ENCODE results near the gene LSM4. TPM values are rescaled to one million over a fixed set of nuclear protein-coding genes. Genes with fewer than 3 reads are reported as not detected.

Gene LSM4
- total and polyA plus RNA-seq, 2 of the 13 experiments (the other 11 are each of a cell fraction or from before 2014, with no cell fraction given): 65.8 to 166 TPM

- TF ChIP-seq ZBTB10 (CRISPR knock-in tag; IDR thresholded peaks at IDR 0.05; ENCODE audit: borderline replicate concordance): 0 out of 2 replicates have a peak, but pooled peaks have one; percentile 68
- no peak for TF ChIP-seq ZEB1 (IDR thresholded peaks at IDR 0.05; ENCODE audit: insufficient replicate concordance, low read depth)
- TF ChIP-seq SETDB1 (CRISPR knock-in tag; IDR thresholded peaks at IDR 0.05; ENCODE audit: borderline replicate concordance): no peak
- peak; percentile 61; the same call in 1 of the 2 replicates for TF ChIP-seq IRF2 (CRISPR knock-in tag; IDR thresholded peaks at IDR 0.05)
- no peak for TF ChIP-seq NFYB (CRISPR knock-in tag; IDR thresholded peaks at IDR 0.05)
- TF ChIP-seq ZNF761 (CRISPR knock-in tag; conservative IDR thresholded peaks at IDR 0.05): 0 out of 2 replicates have a peak, but pooled peaks have one; percentile 50
- no peak for TF ChIP-seq CREBL2 (CRISPR knock-in tag; IDR thresholded peaks at IDR 0.05; ENCODE audit: borderline replicate concordance)
- TF ChIP-seq ZNF33A (CRISPR knock-in tag; IDR thresholded peaks at IDR 0.05; ENCODE audit: borderline replicate concordance): no peak
- TF ChIP-seq DMAP1 (CRISPR knock-in tag; IDR thresholded peaks at IDR 0.05): no peak
- no peak for TF ChIP-seq DBP (CRISPR knock-in tag; IDR thresholded peaks at IDR 0.05; ENCODE audit: not compliant biosample characterization)
- peak; percentile 67; the same call in 1 of the 2 replicates for TF ChIP-seq ZNF512 (CRISPR knock-in tag; IDR thresholded peaks at IDR 0.05)
- TF ChIP-seq ZNF672 (CRISPR knock-in tag; IDR thresholded peaks at IDR 0.05): no peak
- TF ChIP-seq ZNF883 (CRISPR knock-in tag; IDR thresholded peaks at IDR 0.05; ENCODE audit: not compliant biosample characterization): no peak
- TF ChIP-seq ZNF407 (CRISPR knock-in tag; IDR thresholded peaks at IDR 0.05; ENCODE audit: not compliant biosample characterization): no peak
- TF ChIP-seq ZNF546 (CRISPR knock-in tag; conservative IDR thresholded peaks at IDR 0.05): no peak
Measured at GRCh38 chr19:18364826-18365528, 42.1 kb upstream of the LSM4 start (continued).
